SK-N-SH treated with all-trans-retinoic acid at 6 μM for 48 hours (cell line): Measurements from ENCODE around the gene PRSS56.

ENCODE experiments used
- ARNTL ChIP-seq: fragments of 450-650 bp; formaldehyde crosslinking; IDR thresholded peaks from 2 replicates; pipeline ENCODE4 v1.5.0; 2020; ENCODE audit warnings: low read depth, mild to moderate bottlenecking, moderate library complexity, borderline replicate concordance
- CSDC2 ChIP-seq: fragments of 250-450 bp; sonication (Bioruptor Pico); IDR thresholded peaks from 2 replicates; pipeline ENCODE4 v1.5.0; 2020; ENCODE audit warnings: mild to moderate bottlenecking, moderate library complexity
- GLIS3 ChIP-seq: fragments of 250-450 bp; sonication (Bioruptor Pico); IDR thresholded peaks from 2 replicates; pipeline ENCODE4 v1.5.0; 2020; ENCODE audit warnings: mild to moderate bottlenecking, moderate library complexity

DNA sequence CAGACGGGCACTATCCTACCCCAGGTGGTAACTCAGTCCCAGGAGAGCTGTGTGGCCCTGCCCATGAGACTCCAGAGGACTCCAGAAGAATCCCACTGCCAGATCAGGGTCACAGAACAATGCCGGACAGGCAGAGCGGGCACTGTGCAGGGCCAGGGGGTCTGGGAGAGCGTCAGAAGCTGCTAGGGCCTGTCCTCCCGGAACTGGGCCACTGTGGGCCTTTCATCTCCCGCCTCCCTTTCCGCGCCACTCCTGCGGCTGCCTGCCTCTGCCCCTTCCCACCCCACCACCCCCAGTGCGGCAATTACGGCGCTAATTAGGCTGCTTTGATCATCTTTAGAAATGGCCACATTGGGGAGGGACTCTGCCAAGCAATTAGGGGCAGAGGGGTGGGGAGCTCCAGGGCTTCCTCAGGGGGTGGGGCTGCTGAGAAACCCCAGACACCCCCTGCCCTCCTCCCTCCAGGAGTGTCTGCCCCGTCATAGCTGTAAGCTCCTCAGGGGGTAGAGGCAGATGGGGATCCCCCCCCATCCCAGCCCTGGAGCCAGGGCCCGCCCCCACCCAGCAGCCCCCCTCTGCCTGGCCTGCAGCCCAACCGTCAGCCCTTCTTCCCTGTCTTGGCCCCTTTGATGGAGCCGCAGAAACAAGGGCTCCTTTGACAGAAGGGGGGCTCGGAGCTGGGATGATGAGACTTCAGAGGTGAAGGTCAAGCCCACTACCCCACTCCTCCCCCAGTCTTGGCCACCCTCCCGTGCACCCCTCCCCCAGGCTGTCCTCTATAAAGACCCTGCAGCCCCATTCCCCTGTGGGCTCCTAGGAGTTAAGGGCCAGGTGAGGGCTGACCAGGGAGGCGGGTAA lies at the start of gene PRSS56:
- TF ChIP-seq GLIS3 (CRISPR knock-in tag): no peak
- no peak for TF ChIP-seq CSDC2
- no peak for TF ChIP-seq ARNTL (CRISPR knock-in tag)
